ENCODE results near the gene RIPPLY2. TPM values are rescaled to one million over a fixed set of nuclear protein-coding genes. Genes with fewer than 3 reads are reported as not detected.

RIPPLY2 gene
- total and polyA plus RNA-seq, 2 donors = 0.23 to 0.28 TPM

GRCh38 chr6:83868639-83869038 lies 15.5 kb downstream of the RIPPLY2 start:
- H3K4me1 ChIP-seq (ENCODE audit: control insufficient read depth in 2 of 2, insufficient read depth in 2 of 2, low read length in 2 of 2) = no peaks in the 10 kb centered on the region
- H3K27me3 ChIP-seq (ENCODE audit: control insufficient read depth in 2 of 2, insufficient read depth in 1 of 2, low read length in 1 of 2) = no peaks in the 10 kb centered on the region
- no peak overlapping the region for H3K4me3 ChIP-seq (ENCODE audit: low read length in 2 of 2)
- DNase-seq (ENCODE audit: low read depth in 6 of 9, low spot score in 9 of 9) = no peak
- 88% methylated on average over 1 of the region's 1 CpG for WGBS
- H3K9me3 ChIP-seq (ENCODE audit: control insufficient read depth in 2 of 2, insufficient read depth in 1 of 2, low read length in 1 of 2) = peaks cover 7 to 8% of the 10 kb centered on the region in 2 donors
- H3K27ac ChIP-seq (ENCODE audit: low read depth in 1 of 2, low read length in 1 of 2) = no peak overlapping the region
- peaks cover 25 to 29% of the 10 kb centered on the region in 2 donors for H3K36me3 ChIP-seq (ENCODE audit: control insufficient read depth in 2 of 2, insufficient read depth in 2 of 2, low read length in 1 of 2)

GRCh38 chr6:83870649-83871048 lies 17.5 kb downstream of the RIPPLY2 start:
- WGBS = 98% methylated on average over 4 of the region's 4 CpGs
- Histone ChIP-seq H3K27me3 (ENCODE audit: control insufficient read depth in 2 of 2, insufficient read depth in 1 of 2, low read length in 1 of 2) (no peaks in the 10 kb centered on the region), H3K4me1 (ENCODE audit: control insufficient read depth in 2 of 2, insufficient read depth in 2 of 2, low read length in 2 of 2) (no peaks in the 10 kb centered on the region), H3K4me3 (ENCODE audit: low read length in 2 of 2) (no peak overlapping the region), H3K27ac (ENCODE audit: low read depth in 1 of 2, low read length in 1 of 2) (no peak overlapping the region), H3K9me3 (ENCODE audit: control insufficient read depth in 2 of 2, insufficient read depth in 1 of 2, low read length in 1 of 2) (peaks cover 7 to 8% of the 10 kb centered on the region in 2 donors), H3K36me3 (ENCODE audit: control insufficient read depth in 2 of 2, insufficient read depth in 2 of 2, low read length in 1 of 2) (peaks cover 15 to 23% of the 10 kb centered on the region in 2 donors)
- DNase-seq (ENCODE audit: low read depth in 6 of 9, low spot score in 9 of 9) = no peak

GRCh38 chr6:83872386-83873118 lies 19.4 kb downstream of the RIPPLY2 start:
- Histone ChIP-seq H3K9me3 (ENCODE audit: control insufficient read depth in 2 of 2, insufficient read depth in 1 of 2, low read length in 1 of 2) (peaks cover 3% of the 10 kb centered on the region in 2 donors), H3K27me3 (ENCODE audit: control insufficient read depth in 2 of 2, insufficient read depth in 1 of 2, low read length in 1 of 2) (no peaks in the 10 kb centered on the region), H3K36me3 (ENCODE audit: control insufficient read depth in 2 of 2, insufficient read depth in 2 of 2, low read length in 1 of 2) (peaks cover under 1 to 6% of the 10 kb centered on the region in 2 donors), H3K27ac (ENCODE audit: low read depth in 1 of 2, low read length in 1 of 2) (no peak overlapping the region), H3K4me3 (ENCODE audit: low read length in 2 of 2) (no peak overlapping the region), H3K4me1 (ENCODE audit: control insufficient read depth in 2 of 2, insufficient read depth in 2 of 2, low read length in 2 of 2) (no peaks in the 10 kb centered on the region)
- WGBS = 97% methylated on average over 3 of the region's 3 CpGs
- no peak for DNase-seq (ENCODE audit: low read depth in 6 of 9, low spot score in 9 of 9)

GRCh38 chr6:83873869-83874268 lies 20.7 kb downstream of the RIPPLY2 start:
- H3K4me3 ChIP-seq (ENCODE audit: low read length in 2 of 2) = no peak overlapping the region
- no peaks in the 10 kb centered on the region for H3K4me1 ChIP-seq (ENCODE audit: control insufficient read depth in 2 of 2, insufficient read depth in 2 of 2, low read length in 2 of 2)
- DNase-seq (ENCODE audit: low read depth in 6 of 9, low spot score in 9 of 9) = no peak
- H3K9me3 ChIP-seq (ENCODE audit: control insufficient read depth in 2 of 2, insufficient read depth in 1 of 2, low read length in 1 of 2) = no peaks in the 10 kb centered on the region
- no peak overlapping the region for H3K27ac ChIP-seq (ENCODE audit: low read depth in 1 of 2, low read length in 1 of 2)
- peaks cover 0 to 3% of the 10 kb centered on the region in 2 donors for H3K36me3 ChIP-seq (ENCODE audit: control insufficient read depth in 2 of 2, insufficient read depth in 2 of 2, low read length in 1 of 2)
- no peaks in the 10 kb centered on the region for H3K27me3 ChIP-seq (ENCODE audit: control insufficient read depth in 2 of 2, insufficient read depth in 1 of 2, low read length in 1 of 2)

- no peak overlapping the region for H3K4me3 ChIP-seq (ENCODE audit: low read length in 2 of 2)
- no peaks in the 10 kb centered on the region for H3K27me3 ChIP-seq (ENCODE audit: control insufficient read depth in 2 of 2, insufficient read depth in 1 of 2, low read length in 1 of 2)
- 97% methylated on average over 6 of the region's 6 CpGs for WGBS
- no peak overlapping the region for H3K27ac ChIP-seq (ENCODE audit: low read depth in 1 of 2, low read length in 1 of 2)
- no peak for DNase-seq (ENCODE audit: low read depth in 6 of 9, low spot score in 9 of 9)
- H3K36me3 ChIP-seq (ENCODE audit: control insufficient read depth in 2 of 2, insufficient read depth in 2 of 2, low read length in 1 of 2) = no peaks in the 10 kb centered on the region
- no peaks in the 10 kb centered on the region for H3K4me1 ChIP-seq (ENCODE audit: control insufficient read depth in 2 of 2, insufficient read depth in 2 of 2, low read length in 2 of 2)
- H3K9me3 ChIP-seq (ENCODE audit: control insufficient read depth in 2 of 2, insufficient read depth in 1 of 2, low read length in 1 of 2) = no peaks in the 10 kb centered on the region
Observed at GRCh38 chr6:83875843-83876242, 22.7 kb downstream of the RIPPLY2 start.

- no peak overlapping the region for H3K4me3 ChIP-seq (ENCODE audit: low read length in 2 of 2)
- WGBS = 94% methylated on average over 4 of the region's 4 CpGs
- no peaks in the 10 kb centered on the region for H3K36me3 ChIP-seq (ENCODE audit: control insufficient read depth in 2 of 2, insufficient read depth in 2 of 2, low read length in 1 of 2)
- H3K4me1 ChIP-seq (ENCODE audit: control insufficient read depth in 2 of 2, insufficient read depth in 2 of 2, low read length in 2 of 2) = no peaks in the 10 kb centered on the region
- H3K9me3 ChIP-seq (ENCODE audit: control insufficient read depth in 2 of 2, insufficient read depth in 1 of 2, low read length in 1 of 2) = no peaks in the 10 kb centered on the region
- DNase-seq (ENCODE audit: low read depth in 6 of 9, low spot score in 9 of 9) = no peak
- no peak overlapping the region for H3K27ac ChIP-seq (ENCODE audit: low read depth in 1 of 2, low read length in 1 of 2)
- H3K27me3 ChIP-seq (ENCODE audit: control insufficient read depth in 2 of 2, insufficient read depth in 1 of 2, low read length in 1 of 2) = no peaks in the 10 kb centered on the region
Observed at GRCh38 chr6:83878902-83879644, 25.9 kb downstream of the RIPPLY2 start.

- no peak for DNase-seq (ENCODE audit: low read depth in 6 of 9, low spot score in 9 of 9)
- Histone ChIP-seq H3K4me3 (ENCODE audit: low read length in 2 of 2) (no peak overlapping the region), H3K4me1 (ENCODE audit: control insufficient read depth in 2 of 2, insufficient read depth in 2 of 2, low read length in 2 of 2) (no peaks in the 10 kb centered on the region), H3K9me3 (ENCODE audit: control insufficient read depth in 2 of 2, insufficient read depth in 1 of 2, low read length in 1 of 2) (no peaks in the 10 kb centered on the region), H3K27ac (ENCODE audit: low read depth in 1 of 2, low read length in 1 of 2) (no peak overlapping the region), H3K36me3 (ENCODE audit: control insufficient read depth in 2 of 2, insufficient read depth in 2 of 2, low read length in 1 of 2) (no peaks in the 10 kb centered on the region), H3K27me3 (ENCODE audit: control insufficient read depth in 2 of 2, insufficient read depth in 1 of 2, low read length in 1 of 2) (no peaks in the 10 kb centered on the region)
- WGBS = 95% methylated on average over 4 of the region's 4 CpGs
Observed at GRCh38 chr6:83879746-83880145, 26.6 kb downstream of the RIPPLY2 start.

GRCh38 chr6:83883240-83883639 lies 30.1 kb downstream of the RIPPLY2 start:
- 83% methylated on average over 2 of the region's 2 CpGs for WGBS
- H3K4me1 ChIP-seq (ENCODE audit: control insufficient read depth in 2 of 2, insufficient read depth in 2 of 2, low read length in 2 of 2) = no peaks in the 10 kb centered on the region
- no peaks in the 10 kb centered on the region for H3K27me3 ChIP-seq (ENCODE audit: control insufficient read depth in 2 of 2, insufficient read depth in 1 of 2, low read length in 1 of 2)
- H3K36me3 ChIP-seq (ENCODE audit: control insufficient read depth in 2 of 2, insufficient read depth in 2 of 2, low read length in 1 of 2) = no peaks in the 10 kb centered on the region
- H3K9me3 ChIP-seq (ENCODE audit: control insufficient read depth in 2 of 2, insufficient read depth in 1 of 2, low read length in 1 of 2) = no peaks in the 10 kb centered on the region
- H3K4me3 ChIP-seq (ENCODE audit: low read length in 2 of 2) = no peak overlapping the region
- H3K27ac ChIP-seq (ENCODE audit: low read depth in 1 of 2, low read length in 1 of 2) = no peak overlapping the region
- no peak for DNase-seq (ENCODE audit: low read depth in 6 of 9, low spot score in 9 of 9)

GRCh38 chr6:83884523-83884922 lies 31.4 kb downstream of the RIPPLY2 start:
- Histone ChIP-seq H3K4me1 (ENCODE audit: control insufficient read depth in 2 of 2, insufficient read depth in 2 of 2, low read length in 2 of 2) (no peaks in the 10 kb centered on the region), H3K27ac (ENCODE audit: low read depth in 1 of 2, low read length in 1 of 2) (no peak overlapping the region), H3K27me3 (ENCODE audit: control insufficient read depth in 2 of 2, insufficient read depth in 1 of 2, low read length in 1 of 2) (no peaks in the 10 kb centered on the region), H3K4me3 (ENCODE audit: low read length in 2 of 2) (no peak overlapping the region), H3K36me3 (ENCODE audit: control insufficient read depth in 2 of 2, insufficient read depth in 2 of 2, low read length in 1 of 2) (no peaks in the 10 kb centered on the region), H3K9me3 (ENCODE audit: control insufficient read depth in 2 of 2, insufficient read depth in 1 of 2, low read length in 1 of 2) (no peaks in the 10 kb centered on the region)
- 4% methylated on average over 4 of the region's 4 CpGs for WGBS
- DNase-seq (ENCODE audit: low read depth in 6 of 9, low spot score in 9 of 9) = peak in 8 of 9 donors; percentile 23 to 70 (median 34)
